Loucy (cell line): ENCODE measurements around the gene CCK.

Experiments
- H2AFZ ChIP-seq: fragments of 200-600 bp; sonication (generic); 2 replicates; pipeline ENCODE4 v1.6.0; 2016; ENCODE audit warnings: antibody characterized with exemption, mild to moderate bottlenecking, low read length, moderate library complexity
- H3F3A ChIP-seq: fragments of 200-600 bp; 2 replicates; pipeline ENCODE4 v1.6.0; 2016; ENCODE audit warnings: antibody characterized with exemption, low read depth, mild to moderate bottlenecking
- H3K27me3 ChIP-seq: fragments of 200-600 bp; sonication (generic); 2 replicates; pipeline ENCODE4 v1.6.1; 2014; ENCODE audit warnings: low read length, mild to moderate bottlenecking; ENCODE audit not compliant: insufficient read depth, poor library complexity, severe bottlenecking
- H3K36me3 ChIP-seq: fragments of 200-600 bp; sonication (generic); 2 replicates; pipeline ENCODE4 v1.6.1; 2016; ENCODE audit warnings: low read length; ENCODE audit not compliant: insufficient read depth
- H3K4me1 ChIP-seq: fragments of 200-600 bp; sonication (generic); 2 replicates; pipeline ENCODE4 v1.5.1; 2014; ENCODE audit warnings: low read length, mild to moderate bottlenecking; ENCODE audit not compliant: insufficient read depth, poor library complexity, severe bottlenecking
- H3K4me2 ChIP-seq: fragments of 200-600 bp; sonication (generic); 2 replicates; pipeline ENCODE4 v1.6.0; 2014; ENCODE audit warnings: antibody characterized with exemption, low read length, low read depth, mild to moderate bottlenecking; ENCODE audit not compliant: poor library complexity, severe bottlenecking
- H3K4me3 ChIP-seq: fragments of 200-600 bp; sonication (generic); 2 replicates; pipeline ENCODE4 v1.5.1; 2014; ENCODE audit warnings: low read length, mild to moderate bottlenecking, mixed read lengths; ENCODE audit not compliant: poor library complexity, severe bottlenecking
- H3K79me2 ChIP-seq: fragments of 200-600 bp; sonication (generic); 2 replicates; pipeline ENCODE4 v1.6.1; 2014; ENCODE audit warnings: low read length; ENCODE audit not compliant: insufficient read depth
- H3K9ac ChIP-seq: fragments of 200-600 bp; sonication (generic); 2 replicates; pipeline ENCODE4 v1.6.0; 2014; ENCODE audit warnings: mild to moderate bottlenecking, low read depth, low read length, moderate library complexity; ENCODE audit not compliant: poor library complexity, severe bottlenecking
- H3K9me2 ChIP-seq: fragments of 200-600 bp; sonication (generic); replicated peaks from 2 replicates; pipeline ENCODE4 v1.6.1; 2016; ENCODE audit warnings: low read depth, low read length, mixed read lengths
- H3K9me3 ChIP-seq: fragments of 200-600 bp; sonication (generic); 2 replicates; pipeline ENCODE4 v1.6.1; 2014; ENCODE audit warnings: mild to moderate bottlenecking, antibody characterized with exemption, low read length, low read depth; ENCODE audit not compliant: insufficient read depth
- H4K20me1 ChIP-seq: fragments of 200-600 bp; sonication (generic); 2 replicates; pipeline ENCODE4 v1.6.0; 2014; ENCODE audit warnings: antibody characterized with exemption, low read length, mild to moderate bottlenecking; ENCODE audit not compliant: insufficient read depth, poor library complexity, severe bottlenecking
- CTCF ChIP-seq: fragments of 200-600 bp; sonication (generic); conservative IDR thresholded peaks from 2 replicates; pipeline ENCODE4 v1.5.1; 2014; ENCODE audit warnings: mild to moderate bottlenecking, antibody characterized with exemption, low read length
- EZH2phosphoT487 ChIP-seq: fragments of 200-600 bp; IDR thresholded peaks from 2 replicates; pipeline ENCODE4 v1.6.1; 2018; ENCODE audit warnings: antibody characterized with exemption, mild to moderate bottlenecking, moderate library complexity, borderline replicate concordance

CCK gene

GRCh38 chr3:42210726-42211125 lies 55.3 kb downstream of the CCK start:
- no peaks in the 10 kb centered on the region for H3K79me2 ChIP-seq
- no peak overlapping the region for H3K9ac ChIP-seq
- TF ChIP-seq EZH2phosphoT487: no peak
- no peaks in the 10 kb centered on the region for H3K9me2 ChIP-seq
- H4K20me1 ChIP-seq: no peaks in the 10 kb centered on the region
- no peak overlapping the region for H2AFZ ChIP-seq
- H3K36me3 ChIP-seq: peaks cover 60% of the 10 kb centered on the region; the same call in 1 of the 2 replicates
- no peaks in the 10 kb centered on the region for H3K27me3 ChIP-seq
- no peak overlapping the region for H3K4me2 ChIP-seq
- no peak overlapping the region for H3K4me3 ChIP-seq
- peaks cover 4% of the 10 kb centered on the region for H3K4me1 ChIP-seq
- H3F3A ChIP-seq: no peaks in the 10 kb centered on the region
- no peaks in the 10 kb centered on the region for H3K9me3 ChIP-seq

GRCh38 chr3:42209917-42210316 lies 56.1 kb downstream of the CCK start:
- Histone ChIP-seq H3K36me3 (peaks cover 68% of the 10 kb centered on the region; the same call in 1 of the 2 replicates), H3K27me3 (no peaks in the 10 kb centered on the region), H3K9me3 (no peaks in the 10 kb centered on the region), H3K79me2 (no peaks in the 10 kb centered on the region), H3K9ac (no peak overlapping the region), H2AFZ (no peak overlapping the region), H4K20me1 (no peaks in the 10 kb centered on the region), H3K9me2 (no peaks in the 10 kb centered on the region), H3K4me1 (peaks cover 4% of the 10 kb centered on the region), H3F3A (no peaks in the 10 kb centered on the region), H3K4me2 (no peak overlapping the region), H3K4me3 (no peak overlapping the region)
- no peak for TF ChIP-seq EZH2phosphoT487
- no peak for TF ChIP-seq CTCF
